A549 (cell line): Measurements from ENCODE around the gene GLCE. TPM values are rescaled to one million over a fixed set of nuclear protein-coding genes. Genes with fewer than 3 reads are reported as not detected.

Experiments used
- ATAC-seq, 2 experiments: fragments of 200-7000 bp in 1 of 2; fragments of >200 bp in 1 of 2; cut with Nextera tagmentation in 1 of 2; cut with Tn5 transposase in 1 of 2; 3 replicates each; pipeline versions ENCODE4 v1.8.0 to v1.9.1; 2018 to 2020; ENCODE audit warnings: mild to moderate bottlenecking in 1 of 2, moderate library complexity in 1 of 2
- CTCF ChIA-PET: fragments of 300-600 bp; sonication (Branson Sonifier 250); formaldehyde crosslinking; extraction: SDS; loops from one replicate; lab custom pipeline; 2021; ENCODE audit warnings: antibody characterized with exemption, inconsistent platforms; lab: Yijun Ruan, JAX
- POLR2A ChIA-PET: fragments of 350-600 bp; formaldehyde crosslinking; extraction: SDS; loops from one replicate; lab custom pipeline; 2021; ENCODE audit warnings: antibody characterized with exemption, inconsistent platforms; lab: Yijun Ruan, JAX
- DNase-seq, 2 experiments: peaks; one replicate each; pipeline versions ENCODE4 v3.0.0 to v3.0.0-alpha.2; 2011 to 2016; ENCODE audit warnings: low read depth in 1 of 2, low spot score in 1 of 2
- FAIRE-seq: peaks from 2 replicates; lab custom pipeline; 2011; peaks lifted over from hg19 to GRCh38; lab: Jason Lieb, UNC
- H3K27ac ChIP-seq, 2 experiments: fragments of >200 bp; sonication (Bioruptor Twin); formaldehyde crosslinking; 3 replicates each; pipeline ENCODE4 v1.5.1; 2016 to 2017
- H3K4me1 ChIP-seq: fragments of >200 bp; sonication (Bioruptor Twin); formaldehyde crosslinking; 3 replicates; pipeline ENCODE4 v1.6.1; 2016
- H3K4me2 ChIP-seq: fragments of >200 bp; sonication (Bioruptor Twin); formaldehyde crosslinking; 3 replicates; pipeline ENCODE4 v1.6.1; 2016
- H3K4me3 ChIP-seq: fragments of >200 bp; sonication (Bioruptor Twin); formaldehyde crosslinking; 3 replicates; pipeline ENCODE4 v1.5.1; 2016
- H3K9me3 ChIP-seq: fragments of >200 bp; sonication (Bioruptor Twin); formaldehyde crosslinking; 3 replicates; pipeline ENCODE4 v1.6.1; 2016
- CBX2 ChIP-seq: fragments of 200-600 bp; sonication (generic); IDR thresholded peaks from 2 replicates; pipeline ENCODE4 v1.6.1; 2016; ENCODE audit warnings: low read depth, mild to moderate bottlenecking, borderline replicate concordance
- EHF ChIP-seq: fragments of 250-450 bp; sonication (Bioruptor Pico); IDR thresholded peaks from 2 replicates; pipeline ENCODE4 v1.5.0; 2020; ENCODE audit warnings: mild to moderate bottlenecking
- EHMT2 ChIP-seq: fragments of 200-600 bp; sonication (generic); IDR thresholded peaks from 2 replicates; pipeline ENCODE4 v1.6.1; 2016; ENCODE audit warnings: antibody characterized with exemption, low read depth, mild to moderate bottlenecking, moderate library complexity
- ESRRA ChIP-seq: fragments of 150-350 bp; IDR thresholded peaks from 2 replicates; pipeline ENCODE4 v1.6.1; 2014; ENCODE audit warnings: mild to moderate bottlenecking, low read length, borderline replicate concordance
- FOSL2 ChIP-seq, 2 experiments: fragments of 450-650 bp in 1 of 2; fragments of >200 bp in 1 of 2; sonication (Bioruptor Twin) in 1 of 2; formaldehyde crosslinking; IDR thresholded peaks; 2 replicates each; pipeline versions ENCODE4 v1.5.0 to v1.6.1; 2016 to 2020; ENCODE audit warnings: mild to moderate bottlenecking in 1 of 2, moderate library complexity in 1 of 2
- FOXS1 ChIP-seq: fragments of 250-450 bp; sonication (Bioruptor Pico); IDR thresholded peaks from 2 replicates; pipeline ENCODE4 v1.5.0; 2020; ENCODE audit warnings: mild to moderate bottlenecking, moderate library complexity
- HEYL ChIP-seq: fragments of 250-450 bp; sonication (Bioruptor Pico); IDR thresholded peaks from 2 replicates; pipeline ENCODE4 v1.8.0; 2021; ENCODE audit warnings: mild to moderate bottlenecking, moderate library complexity
- HOXA7 ChIP-seq: fragments of 250-450 bp; sonication (Bioruptor Pico); IDR thresholded peaks from 2 replicates; pipeline ENCODE4 v1.5.0; 2020; ENCODE audit warnings: mild to moderate bottlenecking, moderate library complexity
- HOXB13 ChIP-seq: fragments of 250-450 bp; sonication (Bioruptor Pico); IDR thresholded peaks from 2 replicates; pipeline ENCODE4 v1.5.0; 2020; ENCODE audit warnings: low read depth, mild to moderate bottlenecking, moderate library complexity
- JUNB ChIP-seq: fragments of >200 bp; sonication (Bioruptor Twin); formaldehyde crosslinking; IDR thresholded peaks from 2 replicates; pipeline ENCODE4 v1.6.1; 2016
- MAFK ChIP-seq: fragments of 450-650 bp; IDR thresholded peaks from 2 replicates; pipeline ENCODE4 v1.6.1; 2014; ENCODE audit not compliant: partially characterized antibody
- RAD21 ChIP-seq, 2 experiments: fragments of >200 bp in 1 of 2; sonication (Bioruptor Twin) in 1 of 2; formaldehyde crosslinking in 1 of 2; IDR thresholded peaks in 1 of 2; conservative IDR thresholded peaks in 1 of 2; 2 replicates in 1 of 2; 3 replicates in 1 of 2; pipeline ENCODE4 v1.6.1; 2012 to 2018; ENCODE audit warnings: inconsistent platforms in 1 of 2
- RARB ChIP-seq: fragments of 250-450 bp; sonication (Bioruptor Pico); IDR thresholded peaks from 2 replicates; pipeline ENCODE4 v1.8.0; 2021; ENCODE audit warnings: mild to moderate bottlenecking, moderate library complexity
- RNF2 ChIP-seq: fragments of 200-600 bp; sonication (generic); IDR thresholded peaks from 2 replicates; pipeline ENCODE4 v1.6.1; 2016; ENCODE audit warnings: low read depth, mild to moderate bottlenecking, antibody characterized with exemption, moderate library complexity, borderline replicate concordance
- SREBF2 ChIP-seq: fragments of 450-650 bp; IDR thresholded peaks from 2 replicates; pipeline ENCODE4 v1.6.1; 2014; ENCODE audit warnings: mild to moderate bottlenecking, moderate library complexity
- ZFP36 ChIP-seq: fragments of 450-650 bp; IDR thresholded peaks from 2 replicates; pipeline ENCODE4 v1.6.1; 2014; ENCODE audit warnings: borderline replicate concordance; ENCODE audit not compliant: partially characterized antibody
- WGBS: methylation state at CpG from one replicate; pipeline ENCODE4 v1.1.6; 2017; ENCODE audit errors: missing lambda C conversion rate; 5-methylcytosine and 5-hydroxymethylcytosine counted together
- polyA plus RNA-seq, 4 experiments: library from polyadenylated mRNA; depleted of rRNA in 3 of 4; stranded (reverse); fragments of >200 nt; fragmentation: RNase III in 1 of 4; extraction: RNeasy Plus Mini Kit Qiagen cat#74134 plus additional on column Dnase treatment in 1 of 4; gene quantifications; 2 replicates in 3 of 4; 3 replicates in 1 of 4; pipeline ENCODE4 v1.2.3, GENCODE V29; 2011 to 2017
- TF ChIP-seq, protein P1 (sequence below): fragments of 450-650 bp; IDR thresholded peaks from 2 replicates; pipeline ENCODE4 v1.6.1; 2014; ENCODE audit warnings: antibody characterized with exemption
- TF ChIP-seq, protein P2 (sequence below): IDR thresholded peaks from 2 replicates; pipeline ENCODE4 v1.6.1; 2012
- TF ChIP-seq, protein P3 (sequence below): IDR thresholded peaks from 2 replicates; pipeline ENCODE4 v1.6.1; 2012; ENCODE audit warnings: low read depth, borderline replicate concordance
- TF ChIP-seq, protein P4 (sequence below): fragments of >200 bp; sonication (Bioruptor Twin); formaldehyde crosslinking; IDR thresholded peaks from 3 replicates; pipeline ENCODE4 v1.5.1; 2016
- TF ChIP-seq, protein P5 (sequence below): fragments of 200-600 bp; sonication (generic); IDR thresholded peaks from 2 replicates; pipeline ENCODE4 v1.6.1; 2016; ENCODE audit warnings: antibody characterized with exemption, mild to moderate bottlenecking, moderate library complexity

The GLCE gene
- polyA plus RNA-seq, 2 of the 4 experiments (the other 2 are of a cell fraction): 19.6 to 41.8 TPM

DNA sequence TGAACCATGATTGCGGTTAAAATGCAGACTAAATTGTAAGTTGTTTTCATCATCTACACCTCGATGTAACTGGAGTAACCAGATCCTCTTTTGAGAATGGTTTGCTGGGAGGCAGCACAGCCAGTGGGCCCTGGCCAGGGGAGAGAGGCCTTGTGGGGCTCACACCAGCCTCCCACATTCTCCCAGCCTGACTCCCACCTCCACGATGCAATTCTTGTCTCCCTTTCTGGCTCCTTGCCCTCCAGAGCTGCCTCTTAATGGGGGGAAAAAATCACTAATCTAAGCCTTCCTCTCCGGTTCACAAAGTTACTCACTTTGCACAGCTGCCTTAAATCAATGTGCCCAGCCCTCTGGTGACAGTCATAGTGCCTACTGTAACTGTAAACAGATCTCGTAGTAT, 120.3 kb downstream of the GLCE start:
- FAIRE-seq: no peak
- TF ChIP-seq FOSL2 (IDR thresholded peaks at IDR 0.05): no peak
- TF ChIP-seq FOSL2 (CRISPR knock-in tag; IDR thresholded peaks at IDR 0.05): no peak

DNA sequence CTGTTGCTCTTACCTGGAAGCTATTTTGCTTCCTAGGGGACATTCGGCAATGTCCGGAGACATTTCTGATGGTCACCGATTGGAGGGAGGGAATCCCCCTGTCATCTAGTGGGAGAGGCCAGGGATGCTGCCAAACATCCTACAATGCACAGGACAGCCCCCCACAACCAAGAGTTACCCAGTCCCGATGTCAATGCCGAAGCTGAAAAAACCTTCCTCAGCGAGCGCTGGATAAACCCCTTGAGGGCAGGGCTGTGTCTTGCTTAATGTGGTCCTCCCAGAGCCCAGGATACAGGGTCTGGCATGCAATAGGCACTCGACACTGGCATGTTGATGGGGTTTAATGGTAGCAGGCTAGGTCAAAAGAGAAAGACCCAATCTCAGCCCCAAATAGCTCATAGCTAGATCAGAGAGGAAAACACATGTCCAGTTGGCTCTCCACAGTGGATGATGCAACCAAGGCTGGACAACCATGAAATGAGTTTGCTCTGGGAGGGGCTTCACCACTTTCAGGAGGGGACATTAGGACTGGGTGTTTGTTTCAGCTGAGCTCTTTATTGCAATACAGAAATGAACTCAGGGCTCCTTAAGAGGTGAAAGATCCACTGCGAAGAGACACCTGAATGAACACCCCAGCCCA, 121.8 kb downstream of the GLCE start:
- no peak for DNase-seq
- ChIA-PET CTCF (interaction anchor here (0.6 to 2.7 kb wide), 7 partner anchors 8 to 223 kb away, joined by 3 to 8 read pairs (median 5); no protein-coding TSS in a partner anchor), POLR2A (no interaction called here)
- no peak for ATAC-seq
- Histone ChIP-seq H3K4me2 (no peak overlapping the region), H3K9me3 (no peaks in the 10 kb centered on the region), H3K4me1 (no peaks in the 10 kb centered on the region), H3K27ac (no peak overlapping the region), H3K4me3 (no peak overlapping the region)
- no peak for FAIRE-seq
- TF ChIP-seq FOXS1 (CRISPR knock-in tag) (no peak), ESRRA (no peak), HOXA7 (no peak), HEYL (CRISPR knock-in tag) (no peak), RNF2 (no peak), RARB (CRISPR knock-in tag) (no peak), CBX2 (no peak), SREBF2 (no peak), MAFK (no peak), HOXB13 (CRISPR knock-in tag) (no peak)
- TF ChIP-seq, protein P1, sequence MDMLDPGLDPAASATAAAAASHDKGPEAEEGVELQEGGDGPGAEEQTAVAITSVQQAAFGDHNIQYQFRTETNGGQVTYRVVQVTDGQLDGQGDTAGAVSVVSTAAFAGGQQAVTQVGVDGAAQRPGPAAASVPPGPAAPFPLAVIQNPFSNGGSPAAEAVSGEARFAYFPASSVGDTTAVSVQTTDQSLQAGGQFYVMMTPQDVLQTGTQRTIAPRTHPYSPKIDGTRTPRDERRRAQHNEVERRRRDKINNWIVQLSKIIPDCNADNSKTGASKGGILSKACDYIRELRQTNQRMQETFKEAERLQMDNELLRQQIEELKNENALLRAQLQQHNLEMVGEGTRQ: no peak
- TF ChIP-seq, protein P2, sequence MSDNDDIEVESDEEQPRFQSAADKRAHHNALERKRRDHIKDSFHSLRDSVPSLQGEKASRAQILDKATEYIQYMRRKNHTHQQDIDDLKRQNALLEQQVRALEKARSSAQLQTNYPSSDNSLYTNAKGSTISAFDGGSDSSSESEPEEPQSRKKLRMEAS: no peak
- TF ChIP-seq, protein P3, sequence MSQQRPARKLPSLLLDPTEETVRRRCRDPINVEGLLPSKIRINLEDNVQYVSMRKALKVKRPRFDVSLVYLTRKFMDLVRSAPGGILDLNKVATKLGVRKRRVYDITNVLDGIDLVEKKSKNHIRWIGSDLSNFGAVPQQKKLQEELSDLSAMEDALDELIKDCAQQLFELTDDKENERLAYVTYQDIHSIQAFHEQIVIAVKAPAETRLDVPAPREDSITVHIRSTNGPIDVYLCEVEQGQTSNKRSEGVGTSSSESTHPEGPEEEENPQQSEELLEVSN: no peak
- WGBS: 86% methylated on average over 9 of the region's 9 CpGs

More for the DNA sequence above, 120.3 kb downstream of the GLCE start:
- ATAC-seq (no peak), DNase-seq (no peak)
- Histone ChIP-seq H3K9me3 (no peaks in the 10 kb centered on the region), H3K4me1 (peaks cover 3% of the 10 kb centered on the region; the same call in 1 of the 3 replicates), H3K27ac (no peak overlapping the region), H3K4me2 (no peak overlapping the region), H3K4me3 (no peak overlapping the region)
- WGBS: 74% methylated on average over 5 of the region's 5 CpGs
- ChIA-PET POLR2A (no interaction called here), CTCF (interaction anchor here (0.7 to 4.0 kb wide), 12 partner anchors 9 to 636 kb away, joined by 3 to 23 read pairs (median 4); no protein-coding TSS in a partner anchor)

DNA sequence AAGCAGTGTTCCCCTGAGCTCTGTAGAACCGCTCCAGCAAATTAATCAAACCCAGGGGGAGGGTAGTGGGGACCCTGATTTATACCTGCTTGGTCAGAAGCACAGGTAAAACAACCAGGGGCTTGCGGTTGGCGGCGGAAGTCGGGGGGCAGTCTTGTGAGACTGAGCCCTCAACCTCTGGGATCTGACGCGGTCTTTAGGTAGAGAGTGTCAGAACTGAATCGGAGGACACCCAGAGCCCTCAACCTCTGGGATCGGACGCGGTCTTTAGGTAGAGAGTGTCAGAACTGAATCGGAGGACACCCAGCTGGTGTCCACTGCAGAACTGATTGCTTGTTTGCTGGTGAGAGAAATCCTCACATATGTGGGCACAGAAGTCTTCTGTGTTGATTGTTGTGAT, 125.4 kb downstream of the GLCE start:
- peaks cover 20% of the 10 kb centered on the region for H3K4me1 ChIP-seq

DNA sequence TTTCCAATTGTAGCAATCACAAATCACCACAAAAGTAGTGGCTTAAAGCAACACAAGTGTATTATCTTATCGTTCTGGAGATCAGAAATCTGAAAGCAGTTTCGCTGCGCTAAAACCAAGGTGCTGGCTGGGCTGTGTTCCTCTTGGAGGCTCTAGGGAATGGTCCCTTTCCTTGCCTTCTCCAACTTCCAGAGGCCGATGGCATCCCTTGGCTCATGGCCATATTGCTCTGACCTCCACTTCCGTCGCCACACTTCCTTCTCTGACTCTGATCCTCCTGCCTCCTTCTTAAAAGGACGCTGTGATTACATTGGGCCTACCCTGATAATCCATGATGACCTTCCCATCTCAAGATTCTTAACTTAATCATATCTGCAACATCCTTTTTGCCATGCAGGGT, 127.6 kb downstream of the GLCE start:
- DNase-seq: no peak
- no peak overlapping the region for H3K27ac ChIP-seq
- H3K9me3 ChIP-seq: no peaks in the 10 kb centered on the region
- no peak for ATAC-seq
- no peak for FAIRE-seq
- H3K4me1 ChIP-seq: peaks cover 22% of the 10 kb centered on the region
- no peak overlapping the region for H3K4me2 ChIP-seq
- POLR2A ChIA-PET: no interaction called here
- no peak overlapping the region for H3K4me3 ChIP-seq
- CTCF ChIA-PET: interaction anchor here (1.5 to 5.2 kb wide), 2 partner anchors 9 to 13 kb away, joined by 3 to 23 read pairs; no protein-coding TSS in a partner anchor
- WGBS: 86% methylated on average over 7 of the region's 7 CpGs
- TF ChIP-seq, protein P3: no peak
- TF ChIP-seq RAD21 (conservative IDR thresholded peaks at IDR 0.05 in 1 of 2, IDR thresholded peaks at IDR 0.05 in 1 of 2): no peak
- TF ChIP-seq, protein P4, sequence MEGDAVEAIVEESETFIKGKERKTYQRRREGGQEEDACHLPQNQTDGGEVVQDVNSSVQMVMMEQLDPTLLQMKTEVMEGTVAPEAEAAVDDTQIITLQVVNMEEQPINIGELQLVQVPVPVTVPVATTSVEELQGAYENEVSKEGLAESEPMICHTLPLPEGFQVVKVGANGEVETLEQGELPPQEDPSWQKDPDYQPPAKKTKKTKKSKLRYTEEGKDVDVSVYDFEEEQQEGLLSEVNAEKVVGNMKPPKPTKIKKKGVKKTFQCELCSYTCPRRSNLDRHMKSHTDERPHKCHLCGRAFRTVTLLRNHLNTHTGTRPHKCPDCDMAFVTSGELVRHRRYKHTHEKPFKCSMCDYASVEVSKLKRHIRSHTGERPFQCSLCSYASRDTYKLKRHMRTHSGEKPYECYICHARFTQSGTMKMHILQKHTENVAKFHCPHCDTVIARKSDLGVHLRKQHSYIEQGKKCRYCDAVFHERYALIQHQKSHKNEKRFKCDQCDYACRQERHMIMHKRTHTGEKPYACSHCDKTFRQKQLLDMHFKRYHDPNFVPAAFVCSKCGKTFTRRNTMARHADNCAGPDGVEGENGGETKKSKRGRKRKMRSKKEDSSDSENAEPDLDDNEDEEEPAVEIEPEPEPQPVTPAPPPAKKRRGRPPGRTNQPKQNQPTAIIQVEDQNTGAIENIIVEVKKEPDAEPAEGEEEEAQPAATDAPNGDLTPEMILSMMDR: no peak
- no peak for TF ChIP-seq EHF (CRISPR knock-in tag)
- TF ChIP-seq JUNB: no peak
- TF ChIP-seq EHMT2: no peak
- TF ChIP-seq, protein P5, sequence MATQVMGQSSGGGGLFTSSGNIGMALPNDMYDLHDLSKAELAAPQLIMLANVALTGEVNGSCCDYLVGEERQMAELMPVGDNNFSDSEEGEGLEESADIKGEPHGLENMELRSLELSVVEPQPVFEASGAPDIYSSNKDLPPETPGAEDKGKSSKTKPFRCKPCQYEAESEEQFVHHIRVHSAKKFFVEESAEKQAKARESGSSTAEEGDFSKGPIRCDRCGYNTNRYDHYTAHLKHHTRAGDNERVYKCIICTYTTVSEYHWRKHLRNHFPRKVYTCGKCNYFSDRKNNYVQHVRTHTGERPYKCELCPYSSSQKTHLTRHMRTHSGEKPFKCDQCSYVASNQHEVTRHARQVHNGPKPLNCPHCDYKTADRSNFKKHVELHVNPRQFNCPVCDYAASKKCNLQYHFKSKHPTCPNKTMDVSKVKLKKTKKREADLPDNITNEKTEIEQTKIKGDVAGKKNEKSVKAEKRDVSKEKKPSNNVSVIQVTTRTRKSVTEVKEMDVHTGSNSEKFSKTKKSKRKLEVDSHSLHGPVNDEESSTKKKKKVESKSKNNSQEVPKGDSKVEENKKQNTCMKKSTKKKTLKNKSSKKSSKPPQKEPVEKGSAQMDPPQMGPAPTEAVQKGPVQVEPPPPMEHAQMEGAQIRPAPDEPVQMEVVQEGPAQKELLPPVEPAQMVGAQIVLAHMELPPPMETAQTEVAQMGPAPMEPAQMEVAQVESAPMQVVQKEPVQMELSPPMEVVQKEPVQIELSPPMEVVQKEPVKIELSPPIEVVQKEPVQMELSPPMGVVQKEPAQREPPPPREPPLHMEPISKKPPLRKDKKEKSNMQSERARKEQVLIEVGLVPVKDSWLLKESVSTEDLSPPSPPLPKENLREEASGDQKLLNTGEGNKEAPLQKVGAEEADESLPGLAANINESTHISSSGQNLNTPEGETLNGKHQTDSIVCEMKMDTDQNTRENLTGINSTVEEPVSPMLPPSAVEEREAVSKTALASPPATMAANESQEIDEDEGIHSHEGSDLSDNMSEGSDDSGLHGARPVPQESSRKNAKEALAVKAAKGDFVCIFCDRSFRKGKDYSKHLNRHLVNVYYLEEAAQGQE: no peak
- no peak for TF ChIP-seq RNF2

More for the DNA sequence above, 125.4 kb downstream of the GLCE start:
- TF ChIP-seq ZFP36: no peak
- no peak overlapping the region for H3K4me2 ChIP-seq
- H3K9me3 ChIP-seq: no peaks in the 10 kb centered on the region
- peak; percentile 84 for FAIRE-seq
- WGBS: 93% methylated on average over 12 of the region's 12 CpGs
- no peak overlapping the region for H3K27ac ChIP-seq
- ChIA-PET CTCF (interaction anchor here (0.6 kb wide), 1 partner anchor 11 kb away, joined by 3 read pairs; no protein-coding TSS in a partner anchor), POLR2A (no interaction called here)
- no peak for ATAC-seq
- H3K4me3 ChIP-seq: no peak overlapping the region
- no peak for DNase-seq
